ENCODE data around the gene SETD2.

DNA sequence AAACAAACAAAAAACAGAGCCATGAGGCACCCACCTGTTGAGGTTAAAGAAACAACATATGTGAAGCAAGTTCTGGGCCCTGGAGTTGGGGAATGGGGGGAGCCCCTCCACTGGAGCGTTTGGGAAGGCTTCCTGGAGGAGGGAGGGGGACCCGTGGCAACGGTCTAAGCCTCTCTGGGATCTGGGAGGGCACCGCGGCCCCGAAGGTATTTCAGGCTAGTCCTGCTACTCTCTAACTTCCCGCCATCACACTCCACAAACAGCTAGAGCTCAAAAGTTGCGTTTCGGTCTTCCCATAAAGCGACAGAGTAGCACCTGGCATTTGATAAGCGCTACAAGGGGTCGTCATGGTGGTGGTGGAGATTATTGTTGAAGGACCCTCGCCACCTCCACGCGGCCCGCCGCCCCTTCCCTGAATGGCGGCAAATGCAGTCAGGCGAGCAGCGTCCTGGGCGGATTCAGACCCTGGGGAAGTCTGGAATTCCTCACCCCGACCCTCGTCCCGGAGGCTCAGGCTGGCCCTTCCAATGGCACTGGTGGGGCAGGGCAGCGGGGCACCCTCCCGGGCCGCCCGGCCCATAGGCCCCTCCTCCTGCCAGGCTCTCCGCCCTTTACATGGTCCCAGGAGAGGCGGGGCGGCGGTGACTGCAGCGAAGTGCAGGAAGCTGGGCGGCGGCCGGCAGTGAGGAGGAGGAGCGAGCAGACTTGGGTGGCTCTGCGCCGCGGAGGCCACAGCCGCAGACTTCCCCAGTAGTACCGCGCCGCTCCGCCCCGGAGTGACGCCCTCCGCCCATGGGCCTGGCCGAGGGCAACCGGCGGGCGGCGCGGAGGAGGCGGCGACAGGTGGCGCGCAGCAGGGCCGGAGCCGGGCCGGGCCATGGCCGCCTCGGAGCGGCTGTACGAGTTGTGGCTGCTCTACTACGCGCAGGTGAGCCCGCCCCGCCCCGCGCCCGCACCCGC is 184.6 kb downstream of the SETD2 start, which contains the start of gene NBEAL2:
- TF ChIP-seq CTCF (conservative IDR thresholded peaks at IDR 0.05): no peak
- no peak for TF ChIP-seq EZH2 (IDR thresholded peaks at IDR 0.05; ENCODE audit: low read depth)

Measured in PC-9 (cell line).